ENCODE data around the gene YWHAG. TPM values are rescaled to one million over a fixed set of nuclear protein-coding genes. Genes with fewer than 3 reads are reported as not detected.
A peak's percentile ranks its signal among the peaks of the same experiment; 100 is the strongest.
"Not testable (repeated sequence)": the region's sequence is repeated elsewhere in the genome, so short reads cannot be mapped to it uniquely, and the experiment has no call there.

The YWHAG gene
- total RNA-seq, 2 experiments from 2014 or later, result 127 TPM

- peak overlapping the region; percentile 62 for H3K27ac Mint-ChIP-seq
- no peak overlapping the region for H3K4me3 Mint-ChIP-seq
- DNase-seq, result no peak
- ChIA-PET CTCF (no interaction called here), POLR2A (no interaction called here)
- H3K27me3 Mint-ChIP-seq, result no peaks in the 10 kb centered on the region
- intact Hi-C loops (cut with micrococcal nuclease), result no loop called here
- peaks cover 70% of the 10 kb centered on the region for H3K4me1 Mint-ChIP-seq (ENCODE audit: low read depth)
- no peaks in the 10 kb centered on the region for H3K9me3 Mint-ChIP-seq
- H3K36me3 Mint-ChIP-seq, result peaks cover 50% of the 10 kb centered on the region
Measured at GRCh38 chr7:76340617-76341131, 18.1 kb downstream of the YWHAG start.

- ChIA-PET POLR2A (interaction anchor here (0.9 kb wide), 1 partner anchor 20 kb away, joined by 3 read pairs; the partner anchor contains the start of gene YWHAG), CTCF (no interaction called here)
- DNase-seq, result no peak
- Mint-ChIP-seq H3K27me3 (no peaks in the 10 kb centered on the region), H3K4me1 (ENCODE audit: low read depth) (peaks cover 61% of the 10 kb centered on the region), H3K36me3 (peaks cover 41% of the 10 kb centered on the region), H3K4me3 (no peak overlapping the region), H3K27ac (no peak overlapping the region), H3K9me3 (no peaks in the 10 kb centered on the region)
- intact Hi-C loops (cut with micrococcal nuclease), result no loop called here
Measured at GRCh38 chr7:76338298-76339084, 20.3 kb downstream of the YWHAG start.

GRCh38 chr7:76337147-76337546 lies 21.6 kb downstream of the YWHAG start:
- Mint-ChIP-seq H3K4me1 (ENCODE audit: low read depth) (peaks cover 50% of the 10 kb centered on the region), H3K27ac (no peak overlapping the region), H3K9me3 (no peaks in the 10 kb centered on the region), H3K36me3 (peaks cover 36% of the 10 kb centered on the region), H3K4me3 (no peak overlapping the region), H3K27me3 (no peaks in the 10 kb centered on the region)
- POLR2A ChIA-PET, result no interaction called here
- DNase-seq, result no peak
- intact Hi-C loops (cut with micrococcal nuclease), result no loop called here
- CTCF ChIA-PET, result no interaction called here

- no peak for DNase-seq
- Mint-ChIP-seq H3K9me3 (no peaks in the 10 kb centered on the region), H3K36me3 (peaks cover 32% of the 10 kb centered on the region), H3K4me3 (no peak overlapping the region), H3K27me3 (no peaks in the 10 kb centered on the region), H3K27ac (no peak overlapping the region), H3K4me1 (ENCODE audit: low read depth) (peaks cover 42% of the 10 kb centered on the region)
- ChIA-PET CTCF (no interaction called here), POLR2A (no interaction called here)
- intact Hi-C loops (cut with micrococcal nuclease), result no loop called here
Measured at GRCh38 chr7:76336094-76336493, 22.7 kb downstream of the YWHAG start.

GRCh38 chr7:76335417-76335816 lies 23.4 kb downstream of the YWHAG start:
- peaks cover 29% of the 10 kb centered on the region for H3K36me3 Mint-ChIP-seq
- POLR2A ChIA-PET; H3K4me3 Mint-ChIP-seq; H3K9me3 Mint-ChIP-seq; DNase-seq; intact Hi-C loops (cut with micrococcal nuclease); H3K27me3 Mint-ChIP-seq; H3K27ac Mint-ChIP-seq: not testable (repeated sequence)
- H3K4me1 Mint-ChIP-seq (ENCODE audit: low read depth), result peaks cover 35% of the 10 kb centered on the region
- CTCF ChIA-PET, result interaction anchor here (1.1 kb wide), 1 partner anchor 21 kb away, joined by 3 read pairs; no protein-coding TSS in a partner anchor

- CTCF ChIA-PET, result no interaction called here
- POLR2A ChIA-PET, result no interaction called here
- Mint-ChIP-seq H3K36me3 (peaks cover 27% of the 10 kb centered on the region), H3K9me3 (no peaks in the 10 kb centered on the region), H3K4me3 (no peak overlapping the region), H3K4me1 (ENCODE audit: low read depth) (peaks cover 34% of the 10 kb centered on the region), H3K27me3 (no peaks in the 10 kb centered on the region), H3K27ac (no peak overlapping the region)
- DNase-seq, result no peak
- intact Hi-C loops (cut with micrococcal nuclease), result no loop called here
Measured at GRCh38 chr7:76334320-76334967, 24.3 kb downstream of the YWHAG start.

GRCh38 chr7:76333511-76334101 lies 25.2 kb downstream of the YWHAG start:
- CTCF ChIA-PET, result no interaction called here
- Mint-ChIP-seq H3K4me3 (no peak overlapping the region), H3K27me3 (no peaks in the 10 kb centered on the region), H3K9me3 (no peaks in the 10 kb centered on the region), H3K4me1 (ENCODE audit: low read depth) (peaks cover 31% of the 10 kb centered on the region), H3K36me3 (peaks cover 35% of the 10 kb centered on the region), H3K27ac (peak overlapping the region; percentile 5)
- DNase-seq, result no peak
- POLR2A ChIA-PET, result no interaction called here
- intact Hi-C loops (cut with micrococcal nuclease), result no loop called here

- POLR2A ChIA-PET, result no interaction called here
- CTCF ChIA-PET, result no interaction called here
- peaks cover 37% of the 10 kb centered on the region for H3K36me3 Mint-ChIP-seq
- H3K27ac Mint-ChIP-seq, result no peak overlapping the region
- H3K4me1 Mint-ChIP-seq (ENCODE audit: low read depth), result peaks cover 27% of the 10 kb centered on the region
- no peak for DNase-seq
- H3K27me3 Mint-ChIP-seq, result no peaks in the 10 kb centered on the region
- H3K9me3 Mint-ChIP-seq, result no peaks in the 10 kb centered on the region
- no peak overlapping the region for H3K4me3 Mint-ChIP-seq
- intact Hi-C loops (cut with micrococcal nuclease), result no loop called here
Measured at GRCh38 chr7:76332078-76332477, 26.7 kb downstream of the YWHAG start.

- CTCF ChIA-PET, result interaction anchor here (1.0 kb wide), 1 partner anchor 17 kb away, joined by 4 read pairs; no protein-coding TSS in a partner anchor
- Mint-ChIP-seq H3K27me3 (no peaks in the 10 kb centered on the region), H3K36me3 (peaks cover 40% of the 10 kb centered on the region), H3K9me3 (no peaks in the 10 kb centered on the region), H3K4me1 (ENCODE audit: low read depth) (peaks cover 19% of the 10 kb centered on the region), H3K4me3 (no peak overlapping the region), H3K27ac (no peak overlapping the region)
- intact Hi-C loops (cut with micrococcal nuclease), result no loop called here
- POLR2A ChIA-PET, result no interaction called here
- DNase-seq, result no peak
Measured at GRCh38 chr7:76330673-76331072, 28.1 kb downstream of the YWHAG start.

GRCh38 chr7:76330261-76330660 lies 28.5 kb downstream of the YWHAG start:
- POLR2A ChIA-PET, result no interaction called here
- no peak overlapping the region for H3K27ac Mint-ChIP-seq
- H3K4me1 Mint-ChIP-seq (ENCODE audit: low read depth), result peaks cover 19% of the 10 kb centered on the region
- no peaks in the 10 kb centered on the region for H3K27me3 Mint-ChIP-seq
- intact Hi-C loops (cut with micrococcal nuclease), result no loop called here
- no peak for DNase-seq
- CTCF ChIA-PET, result interaction anchor here (1.0 kb wide), 1 partner anchor 16 kb away, joined by 4 read pairs; no protein-coding TSS in a partner anchor
- H3K36me3 Mint-ChIP-seq, result peaks cover 41% of the 10 kb centered on the region
- H3K4me3 Mint-ChIP-seq, result no peak overlapping the region
- H3K9me3 Mint-ChIP-seq, result no peaks in the 10 kb centered on the region

- ChIA-PET CTCF (no interaction called here), POLR2A (no interaction called here)
- Mint-ChIP-seq H3K27ac (no peak overlapping the region), H3K4me1 (ENCODE audit: low read depth) (peaks cover 20% of the 10 kb centered on the region), H3K27me3 (no peaks in the 10 kb centered on the region), H3K4me3 (no peak overlapping the region), H3K36me3 (peaks cover 43% of the 10 kb centered on the region), H3K9me3 (no peaks in the 10 kb centered on the region)
- intact Hi-C loops (cut with micrococcal nuclease), result no loop called here
- DNase-seq, result no peak
Measured at GRCh38 chr7:76329479-76329878, 29.3 kb downstream of the YWHAG start.

- ChIA-PET POLR2A (interaction anchor here (1.5 kb wide), 1 partner anchor 10 kb away, joined by 4 read pairs; no protein-coding TSS in a partner anchor), CTCF (interaction anchor here (1.2 to 1.9 kb wide), 2 partner anchors 14 to 37 kb away, joined by 4 to 11 read pairs; no protein-coding TSS in a partner anchor)
- H3K9me3 Mint-ChIP-seq, result no peaks in the 10 kb centered on the region
- no peaks in the 10 kb centered on the region for H3K27me3 Mint-ChIP-seq
- H3K36me3 Mint-ChIP-seq, result peaks cover 44% of the 10 kb centered on the region
- no peak overlapping the region for H3K4me3 Mint-ChIP-seq
- H3K4me1 Mint-ChIP-seq (ENCODE audit: low read depth), result peaks cover 17% of the 10 kb centered on the region
- intact Hi-C loops (cut with micrococcal nuclease), result no loop called here
- no peak for DNase-seq
- H3K27ac Mint-ChIP-seq, result peak overlapping the region; percentile 24
Measured at GRCh38 chr7:76328389-76328788, 30.4 kb downstream of the YWHAG start.
